H9 (cell line): ENCODE data around the gene INMT. TPM values are rescaled to one million over a fixed set of nuclear protein-coding genes. Genes with fewer than 3 reads are reported as not detected.

Source experiments
- DNase-seq: peaks from one replicate; pipeline ENCODE4 v3.0.0-alpha.2; 2017
- H2AFZ ChIP-seq: one replicate; pipeline ENCODE4 v1.6.1; 2013; ENCODE audit warnings: mild to moderate bottlenecking, low read length, control low read depth, moderate library complexity
- H2AK5ac ChIP-seq: 2 replicates; pipeline ENCODE4 v1.6.1; 2013; ENCODE audit warnings: low read length, control low read depth, mixed read lengths; ENCODE audit not compliant: insufficient read length
- H2BK120ac ChIP-seq: one replicate; pipeline ENCODE4 v1.6.1; 2013; ENCODE audit warnings: low read depth, mild to moderate bottlenecking, low read length, control low read depth, inconsistent platforms; ENCODE audit not compliant: poor library complexity, severe bottlenecking
- H2BK12ac ChIP-seq: 2 replicates; pipeline ENCODE4 v1.6.1; 2013; ENCODE audit warnings: low read length, control low read depth, mixed read lengths, low read depth; ENCODE audit not compliant: insufficient read length
- H2BK15ac ChIP-seq: 2 replicates; pipeline ENCODE4 v1.6.1; 2013; ENCODE audit warnings: low read depth, low read length, control low read depth
- H2BK20ac ChIP-seq: one replicate; pipeline ENCODE4 v1.6.1; 2013; ENCODE audit warnings: low read depth, mild to moderate bottlenecking, low read length, control low read depth, inconsistent platforms; ENCODE audit not compliant: poor library complexity, severe bottlenecking
- H2BK5ac ChIP-seq: 2 replicates; pipeline ENCODE4 v1.6.1; 2013; ENCODE audit warnings: low read length, control low read depth, mixed read lengths; ENCODE audit not compliant: insufficient read length
- H3K14ac ChIP-seq: 2 replicates; pipeline ENCODE4 v1.6.1; 2013; ENCODE audit warnings: low read length, control low read depth; ENCODE audit not compliant: insufficient read depth
- H3K18ac ChIP-seq: 2 replicates; pipeline ENCODE4 v1.6.1; 2013; ENCODE audit warnings: low read depth, mild to moderate bottlenecking, mixed read lengths, low read length, control low read depth; ENCODE audit not compliant: insufficient read length
- H3K23ac ChIP-seq: 2 replicates; pipeline ENCODE4 v1.6.1; 2013; ENCODE audit warnings: low read length, control low read depth, mixed read lengths, low read depth; ENCODE audit not compliant: insufficient read length
- H3K23me2 ChIP-seq: 2 replicates; pipeline ENCODE4 v1.6.1; 2013; ENCODE audit warnings: low read depth, mild to moderate bottlenecking, mixed read lengths, low read length, control low read depth; ENCODE audit not compliant: insufficient read length, poor library complexity, severe bottlenecking
- H3K27ac ChIP-seq: 2 replicates; pipeline ENCODE4 v1.5.1; 2013; ENCODE audit warnings: low read length, control low read depth, mixed read lengths, low read depth; ENCODE audit not compliant: insufficient read length
- H3K27me3 ChIP-seq: 2 replicates; pipeline ENCODE4 v1.6.1; 2013; ENCODE audit warnings: low read length, control low read depth, inconsistent platforms; ENCODE audit not compliant: insufficient read depth
- H3K4ac ChIP-seq: 2 replicates; pipeline ENCODE4 v1.6.1; 2013; ENCODE audit warnings: low read depth, mild to moderate bottlenecking, control low read depth, inconsistent platforms, low read length, moderate library complexity
- H3K4me1 ChIP-seq: 2 replicates; pipeline ENCODE4 v1.6.1; 2013; ENCODE audit warnings: low read length, control low read depth, inconsistent platforms; ENCODE audit not compliant: insufficient read depth
- H3K4me2 ChIP-seq: 2 replicates; pipeline ENCODE4 v1.6.1; 2013; ENCODE audit warnings: low read length, control low read depth, mixed read lengths; ENCODE audit not compliant: insufficient read length, insufficient read depth
- H3K56ac ChIP-seq: 2 replicates; pipeline ENCODE4 v1.6.1; 2013; ENCODE audit warnings: low read depth, mild to moderate bottlenecking, mixed read lengths, low read length, control low read depth; ENCODE audit not compliant: insufficient read length
- H3K79me1 ChIP-seq: 2 replicates; pipeline ENCODE4 v1.6.1; 2013; ENCODE audit warnings: low read depth, mild to moderate bottlenecking, moderate library complexity, low read length, control low read depth, inconsistent platforms; ENCODE audit not compliant: insufficient read depth, poor library complexity, severe bottlenecking
- H3K79me2 ChIP-seq: 2 replicates; pipeline ENCODE4 v1.6.1; 2013; ENCODE audit warnings: low read length, control low read depth, inconsistent platforms; ENCODE audit not compliant: insufficient read depth
- H3K9ac ChIP-seq: 2 replicates; pipeline ENCODE4 v1.6.1; 2013; ENCODE audit warnings: low read length, control low read depth, mixed read lengths; ENCODE audit not compliant: insufficient read length; ENCODE audit errors: extremely low read depth
- H3K9me3 ChIP-seq: one replicate; pipeline ENCODE4 v1.6.1; 2013; ENCODE audit warnings: low read depth, low read length, inconsistent platforms; ENCODE audit not compliant: control insufficient read depth
- H3T11ph ChIP-seq: one replicate; pipeline ENCODE4 v1.6.1; 2013; ENCODE audit warnings: mild to moderate bottlenecking, low read length, control low read depth, inconsistent platforms
- H4K20me1 ChIP-seq: one replicate; pipeline ENCODE4 v1.6.1; 2013; ENCODE audit not compliant: control insufficient read depth, insufficient read length, insufficient read depth
- H4K5ac ChIP-seq: 2 replicates; pipeline ENCODE4 v1.6.1; 2013; ENCODE audit warnings: low read depth, mild to moderate bottlenecking, mixed read lengths, low read length, control low read depth; ENCODE audit not compliant: insufficient read length
- H4K8ac ChIP-seq: replicated peaks from 2 replicates; pipeline ENCODE4 v1.6.1; 2013; ENCODE audit warnings: low read length, control low read depth, mixed read lengths, low read depth; ENCODE audit not compliant: insufficient read length
- H4K91ac ChIP-seq: 2 replicates; pipeline ENCODE4 v1.6.1; 2013; ENCODE audit warnings: low read depth, mild to moderate bottlenecking, moderate library complexity, mixed read lengths, low read length, control low read depth; ENCODE audit not compliant: insufficient read length
- H3K27ac Mint-ChIP-seq, 3 experiments: 2 replicates in 2 of 3; 3 replicates in 1 of 3; pipeline ENCODE4 v1.8.0; 2020 to 2021; ENCODE audit warnings: mixed read lengths in 3 of 3, mild to moderate bottlenecking in 1 of 3, moderate library complexity in 1 of 3
- H3K27me3 Mint-ChIP-seq: 2 replicates; pipeline ENCODE4 v1.8.0; 2021; ENCODE audit warnings: low read depth, mild to moderate bottlenecking, moderate library complexity, mixed read lengths
- H3K36me3 Mint-ChIP-seq, 3 experiments: 2 replicates in 2 of 3; 3 replicates in 1 of 3; pipeline ENCODE4 v1.8.0; 2020 to 2021; ENCODE audit warnings: low read depth in 3 of 3, mixed read lengths in 3 of 3; ENCODE audit not compliant: insufficient read depth in 1 of 3
- H3K4me1 Mint-ChIP-seq, 2 experiments: 2 replicates each; pipeline ENCODE4 v1.8.0; 2020; ENCODE audit warnings: mixed read lengths in 2 of 2
- H3K4me3 Mint-ChIP-seq, 2 experiments: 2 replicates in 1 of 2; 3 replicates in 1 of 2; pipeline ENCODE4 v1.8.0; 2020 to 2021; ENCODE audit warnings: mild to moderate bottlenecking in 2 of 2, mixed read lengths in 2 of 2, moderate library complexity in 1 of 2
- H3K9me3 Mint-ChIP-seq, 2 experiments: 2 replicates in 1 of 2; 3 replicates in 1 of 2; pipeline ENCODE4 v1.8.0; 2020; ENCODE audit warnings: mild to moderate bottlenecking in 2 of 2, mixed read lengths in 2 of 2, moderate library complexity in 1 of 2
- CTCF ChIP-seq: fragments of 200-600 bp; sonication (generic); conservative IDR thresholded peaks from 3 replicates; pipeline ENCODE4 v1.8.0; 2021; ENCODE audit warnings: antibody characterized with exemption, mild to moderate bottlenecking
- WGBS: extraction: QIAGEN DNeasy Blood & Tissue Kit; methylation state at CpG from one replicate; pipeline ENCODE4 v1.1.7; 2013; ENCODE audit warnings: missing lambda C conversion rate, low lambda C conversion rate, mixed read lengths; ENCODE audit not compliant: insufficient read length; ENCODE audit errors: extremely low coverage; 5-methylcytosine and 5-hydroxymethylcytosine counted together
- total RNA-seq: library from RNA; stranded (reverse); gene quantifications from 2 replicates; pipeline ENCODE4 v1.2.1, GENCODE V29; 2021

Gene INMT
- total RNA-seq, 1 experiment from 2014 or later: 0.70 TPM

GRCh38 chr7:30805931-30806330, 54.0 kb downstream of the INMT start:
- no peak overlapping the region for H4K8ac ChIP-seq
- H3K27ac ChIP-seq: no peak overlapping the region
- Mint-ChIP-seq H3K4me1 (peaks cover 0 to 3% of the 10 kb centered on the region in 2 experiments; a peak in 1 of 4 replicates), H3K9me3 (peaks cover 3 to 6% of the 10 kb centered on the region in 2 experiments; a peak in 3 of 5 replicates), H3K4me3 (no peak overlapping the region), H3K27me3 (peaks cover 4% of the 10 kb centered on the region), H3K27ac (no peak overlapping the region), H3K36me3 (peaks cover 10 to 15% (median 12%) of the 10 kb centered on the region in 3 experiments)
- no peak overlapping the region for H4K91ac ChIP-seq
- no peaks in the 10 kb centered on the region for H3K9me3 ChIP-seq
- no peak overlapping the region for H2BK5ac ChIP-seq
- H3K23ac ChIP-seq: no peak overlapping the region
- H2BK15ac ChIP-seq: no peak overlapping the region
- H3K27me3 ChIP-seq: no peaks in the 10 kb centered on the region
- no peaks in the 10 kb centered on the region for H4K20me1 ChIP-seq
- H3K4ac ChIP-seq: no peak overlapping the region
- no peak overlapping the region for H3K4me2 ChIP-seq
- H3K18ac ChIP-seq: no peak overlapping the region
- H3K9ac ChIP-seq: no peak overlapping the region
- no peak overlapping the region for H3T11ph ChIP-seq
- WGBS: no CpG with 5 or more reads among the region's 6 CpGs
- no peaks in the 10 kb centered on the region for H3K79me1 ChIP-seq
- H4K5ac ChIP-seq: no peak overlapping the region
- DNase-seq: no peak
- TF ChIP-seq CTCF: no peak
- no peak overlapping the region for H2AFZ ChIP-seq
- H3K23me2 ChIP-seq: no peaks in the 10 kb centered on the region
- H3K79me2 ChIP-seq: no peaks in the 10 kb centered on the region
- no peak overlapping the region for H2BK20ac ChIP-seq
- no peak overlapping the region for H3K14ac ChIP-seq
- no peak overlapping the region for H2BK120ac ChIP-seq
- H3K56ac ChIP-seq: no peak overlapping the region
- no peak overlapping the region for H2AK5ac ChIP-seq
- H3K4me1 ChIP-seq: no peaks in the 10 kb centered on the region
- no peak overlapping the region for H2BK12ac ChIP-seq

Other genes starting within 250 kb of the INMT start
- gene GGCT, start 247.3 kb upstream of the INMT start, total RNA-seq: 84.9 and 85.0 TPM in 2 replicates
- 234 and 239 TPM in 2 replicates for gene GARS1, start 157.3 kb upstream of the INMT start, total RNA-seq
- gene CRHR2, start 69.7 kb upstream of the INMT start, total RNA-seq: 0.07 and 0.13 TPM in 2 replicates
- 2.6 and 3.1 TPM in 2 replicates for gene MINDY4, start 19.3 kb downstream of the INMT start, total RNA-seq
- gene AQP1, start 159.7 kb downstream of the INMT start, total RNA-seq: 0.15 TPM in 1 of 2 replicates, not detected in the other
- 5.9 and 7.4 TPM in 2 replicates for gene GHRHR, start 211.8 kb downstream of the INMT start, total RNA-seq